M059J (cell line): ENCODE data around the gene KRTAP19-2. TPM values are rescaled to one million over a fixed set of nuclear protein-coding genes. Genes with fewer than 3 reads are reported as not detected.
"Not testable (repeated sequence)": the region's sequence is repeated elsewhere in the genome, so short reads cannot be mapped to it uniquely, and the experiment has no call there.

Experiments
- DNase-seq: peaks from one replicate; pipeline ENCODE4 v3.0.0-alpha.2; 2012; ENCODE audit warnings: low read depth
- total RNA-seq: library from RNA; depleted of rRNA; stranded (reverse); fragments of >200 nt; shearing (Covaris generic); gene quantifications from 2 replicates; pipeline ENCODE4 v1.2.3, GENCODE V29; 2014; rRNA removed

KRTAP19-2 gene, protein sequence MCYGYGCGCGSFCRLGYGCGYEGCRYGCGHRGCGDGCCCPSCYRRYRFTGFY
- not detected in 2 replicates for total RNA-seq

DNA sequence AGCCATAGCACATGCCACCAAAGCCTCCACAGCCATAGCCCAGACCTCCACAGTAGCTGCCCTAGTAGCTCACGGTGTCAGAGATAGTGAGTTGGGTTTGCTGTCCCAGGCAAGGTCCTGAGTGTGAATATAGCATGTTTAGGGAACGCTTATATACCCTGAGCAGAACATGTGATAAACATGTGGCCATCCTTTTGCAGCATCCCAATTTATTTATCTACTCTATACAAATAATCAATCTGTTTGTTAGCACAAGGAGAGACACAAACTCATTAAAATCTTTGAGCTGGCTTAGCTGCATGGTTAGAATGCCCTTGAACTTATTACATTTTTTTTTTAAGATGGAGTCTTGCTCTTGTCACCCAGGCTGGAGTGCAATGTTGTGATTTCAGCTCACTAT, at the start of gene KRTAP19-2:
KRTAP19-2 (minus strand) TSS at position 101 of the 400 bp plus-strand sequence; CDS start at position 13, 88 bp downstream.
- DNase-seq, result no peak

DNA sequence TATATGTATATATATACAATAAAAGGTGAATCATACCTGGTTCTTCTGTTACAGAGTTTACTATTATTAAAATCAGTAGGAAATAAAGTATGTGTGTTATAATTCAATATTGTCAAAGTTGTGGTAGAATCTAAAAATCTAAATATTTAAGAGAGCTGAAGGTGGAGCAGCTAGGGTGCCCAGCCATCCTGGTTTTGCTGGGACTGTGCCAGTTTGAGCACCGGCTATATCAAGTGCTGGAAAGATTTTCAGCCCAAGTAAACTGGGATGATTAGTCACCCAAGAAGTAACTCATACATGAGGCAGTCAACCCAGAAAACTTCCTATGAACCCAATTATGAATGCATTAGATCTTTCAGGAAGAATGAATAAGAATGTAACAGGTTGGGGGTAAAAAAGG, 31.6 kb upstream of the KRTAP19-2 start:
- DNase-seq, result no peak

DNA sequence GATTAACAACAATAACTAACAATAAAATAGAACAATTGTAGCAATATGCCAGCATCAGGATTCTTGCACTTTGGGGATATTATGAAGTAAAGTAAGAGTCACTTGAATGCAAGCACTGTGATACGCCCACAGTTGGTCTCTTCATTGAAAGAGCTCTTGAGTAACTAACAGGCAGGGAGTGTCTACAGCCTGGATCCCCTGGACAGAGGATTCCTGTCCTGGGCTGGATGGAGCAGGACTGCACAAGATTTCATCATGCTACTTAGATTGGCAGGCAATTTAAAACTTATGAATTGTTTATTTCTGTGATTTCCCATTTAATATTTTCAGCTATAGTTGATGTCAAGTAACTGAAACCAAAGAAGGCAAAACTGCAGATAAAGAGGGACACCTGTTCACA, 28.4 kb upstream of the KRTAP19-2 start:
- no peak for DNase-seq

DNA sequence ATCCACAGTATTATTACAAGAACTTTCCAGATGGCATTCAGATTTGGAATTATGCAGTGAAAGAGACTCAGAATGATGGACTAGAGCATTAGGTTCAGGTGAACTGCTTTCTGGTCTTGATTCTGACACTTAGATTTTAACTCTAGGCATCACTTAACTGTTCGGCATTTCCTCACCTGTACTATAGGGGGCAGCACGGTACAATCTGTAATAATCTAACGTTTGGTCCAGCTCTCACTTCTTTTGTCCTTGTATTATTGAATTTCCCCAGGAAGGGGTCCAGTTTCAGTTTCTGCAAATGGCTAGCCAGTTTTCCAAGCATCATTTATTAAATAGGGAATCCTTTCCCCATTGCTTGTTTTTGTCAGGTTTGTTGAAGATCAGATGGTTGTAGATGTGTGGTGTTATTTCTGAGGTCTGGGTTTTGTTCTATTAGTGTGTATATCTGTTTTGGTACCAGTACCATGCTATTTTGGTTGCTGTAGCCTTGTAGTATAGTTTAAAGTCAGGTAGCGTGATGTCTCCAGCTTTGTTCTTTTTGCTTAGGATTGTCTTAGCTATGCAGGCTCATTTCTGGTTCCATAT, 18.5 kb upstream of the KRTAP19-2 start:
- not testable (repeated sequence) for DNase-seq

DNA sequence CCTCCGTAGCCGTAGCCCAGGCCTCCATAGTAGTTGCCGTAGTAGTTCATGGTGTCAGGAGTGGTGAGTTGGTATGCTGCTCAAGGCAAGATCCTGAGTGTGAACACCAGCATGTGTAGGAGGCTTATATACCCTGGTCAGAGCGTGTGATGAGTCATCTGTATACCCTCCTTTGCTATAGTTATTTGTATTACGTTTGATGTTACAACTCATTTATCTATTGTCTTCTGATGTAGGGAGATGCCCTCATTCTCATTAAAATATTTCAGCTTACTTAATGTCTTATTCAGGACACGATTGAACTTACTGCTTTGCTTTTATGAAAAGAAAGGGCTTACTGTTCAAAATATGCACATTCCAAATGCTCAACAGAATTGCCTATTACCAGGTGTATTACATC, 14.8 kb upstream of the KRTAP19-2 start, which contains the start of gene KRTAP19-5:
KRTAP19-5 (minus strand) TSS at position 101 of the 400 bp plus-strand sequence; CDS start at position 50, 51 bp downstream.
- no peak for DNase-seq

DNA sequence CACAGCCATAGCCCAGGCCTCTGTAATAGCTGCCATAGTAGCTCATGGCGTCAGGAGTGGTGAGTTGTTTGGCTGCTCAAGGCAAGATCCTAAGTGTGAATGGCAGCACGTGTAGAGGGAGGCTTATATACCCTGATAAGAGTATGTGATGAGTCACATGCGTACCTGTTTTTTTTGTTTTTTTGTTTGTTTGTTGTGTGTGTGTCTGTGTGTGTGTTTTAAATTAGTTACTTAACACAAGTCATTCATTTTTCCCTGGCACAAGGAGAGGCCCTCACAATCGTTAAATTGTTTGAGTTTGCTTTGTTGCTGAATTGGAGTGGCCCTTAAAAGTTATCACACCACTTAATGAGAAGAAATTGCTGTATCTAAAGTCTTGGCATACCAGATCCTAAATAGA, 9.8 kb upstream of the KRTAP19-2 start, which contains the start of gene KRTAP19-4:
KRTAP19-4 (minus strand) TSS at position 101 of the 400 bp plus-strand sequence; CDS start at position 46, 55 bp downstream.
- DNase-seq, result no peak

DNA sequence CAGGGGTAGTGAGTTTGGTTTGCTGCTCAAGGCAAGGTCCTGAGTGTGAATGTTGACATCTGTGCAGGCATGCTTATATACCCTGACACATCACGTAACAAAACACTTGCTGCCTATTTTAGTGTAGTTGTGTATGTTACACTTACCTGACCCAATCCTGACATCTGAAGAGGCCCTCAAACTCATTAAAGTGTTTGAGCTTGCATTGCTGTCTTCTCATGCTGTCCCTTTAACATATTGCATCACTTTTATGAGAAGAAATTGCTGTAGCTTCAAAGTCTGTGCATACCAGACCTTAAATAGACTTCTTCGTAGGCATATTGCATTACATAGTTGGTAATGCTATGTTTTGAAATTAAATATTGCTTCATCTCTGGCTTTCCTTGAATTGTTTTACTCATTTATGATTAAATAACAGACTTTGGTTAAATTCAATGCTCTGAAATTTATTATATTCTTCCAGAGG, 4.8 kb upstream of the KRTAP19-2 start, which contains the start of gene KRTAP19-3:
KRTAP19-3 (minus strand) TSS at position 51 of the 466 bp plus-strand sequence. CDS start 56 bp downstream, outside the sequence.
- DNase-seq, result no peak

DNA sequence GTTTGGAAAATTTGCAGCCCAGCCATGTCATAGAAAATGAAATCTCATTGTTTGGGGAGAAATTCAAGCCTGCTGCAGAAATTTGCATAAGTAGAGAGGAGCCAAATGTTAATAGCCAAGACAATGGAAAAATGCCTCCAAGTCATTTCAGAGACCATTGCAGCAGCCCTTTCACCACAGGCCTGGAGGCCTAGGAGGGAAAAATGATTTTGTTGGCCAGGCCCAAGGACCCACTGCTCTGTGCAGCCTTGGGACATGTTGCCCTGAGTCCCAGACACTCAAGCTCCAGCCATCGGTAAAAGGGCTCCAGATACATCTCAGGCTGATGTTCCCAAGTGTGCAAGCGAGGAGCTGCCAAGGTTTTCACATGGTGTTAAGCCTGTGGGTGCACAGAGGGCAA, 1.1 kb downstream of the KRTAP19-2 start:
- no peak for DNase-seq

DNA sequence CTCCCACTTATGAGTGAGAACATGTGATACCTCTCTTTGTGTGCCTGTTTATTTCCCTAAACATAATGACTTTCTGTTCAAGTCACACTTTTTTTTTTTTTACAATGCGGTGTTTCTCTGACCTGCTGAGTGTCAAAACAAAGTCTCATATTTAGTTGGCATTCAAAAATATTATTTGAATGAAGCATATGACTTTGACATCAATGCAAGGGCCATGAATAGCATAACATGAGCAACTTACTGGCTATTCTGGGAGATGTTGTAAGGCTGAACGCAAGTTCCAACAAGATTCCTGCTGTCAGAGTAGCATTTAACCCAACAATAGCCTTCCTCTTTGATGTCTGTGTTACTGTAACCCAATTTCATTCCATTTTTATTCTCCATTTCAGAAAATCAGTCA, 5.1 kb downstream of the KRTAP19-2 start:
- no peak for DNase-seq

DNA sequence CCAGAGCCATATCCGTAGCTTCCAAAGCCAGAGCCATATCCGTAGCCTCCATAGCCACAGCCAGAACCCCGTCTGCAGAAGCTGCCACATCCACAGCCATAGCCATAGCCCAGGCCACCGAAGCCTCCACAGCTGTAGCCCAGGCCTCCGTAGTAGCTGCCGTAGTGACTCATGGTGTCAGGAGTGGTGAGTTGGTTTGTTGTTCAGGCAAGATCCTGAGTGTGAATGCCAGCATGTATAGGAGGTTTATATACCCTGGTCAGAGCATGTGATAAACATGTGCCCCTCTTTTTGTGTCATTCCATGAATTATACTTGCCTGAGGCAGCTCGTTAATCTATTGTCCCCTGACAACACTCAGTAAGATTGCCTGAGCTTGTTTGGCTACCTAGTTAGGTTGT, 7.1 kb downstream of the KRTAP19-2 start, which contains the start of gene KRTAP19-1:
KRTAP19-1 (minus strand) TSS at position 223 of the 400 bp plus-strand sequence; CDS start at position 173, 50 bp downstream.
- no peak for DNase-seq

DNA sequence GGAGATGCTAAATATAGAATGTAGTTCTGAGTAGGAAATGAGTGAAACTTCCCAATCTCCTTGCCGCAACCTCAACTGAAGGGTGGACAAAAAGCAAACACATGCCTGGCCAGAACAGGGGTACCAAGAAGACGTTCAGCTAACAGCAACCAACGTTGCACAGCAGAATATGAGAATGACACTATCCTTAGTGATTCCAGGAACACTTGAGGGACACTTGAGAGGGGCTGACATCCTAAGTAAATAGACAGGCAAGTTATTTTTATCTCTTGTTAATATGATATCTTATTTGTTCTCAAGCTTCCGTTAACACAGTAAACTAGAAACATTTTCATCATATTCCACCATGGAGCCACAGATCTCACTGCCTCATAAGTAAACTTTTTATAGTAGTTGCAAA, 8.0 kb downstream of the KRTAP19-2 start:
- DNase-seq, result no peak

DNA sequence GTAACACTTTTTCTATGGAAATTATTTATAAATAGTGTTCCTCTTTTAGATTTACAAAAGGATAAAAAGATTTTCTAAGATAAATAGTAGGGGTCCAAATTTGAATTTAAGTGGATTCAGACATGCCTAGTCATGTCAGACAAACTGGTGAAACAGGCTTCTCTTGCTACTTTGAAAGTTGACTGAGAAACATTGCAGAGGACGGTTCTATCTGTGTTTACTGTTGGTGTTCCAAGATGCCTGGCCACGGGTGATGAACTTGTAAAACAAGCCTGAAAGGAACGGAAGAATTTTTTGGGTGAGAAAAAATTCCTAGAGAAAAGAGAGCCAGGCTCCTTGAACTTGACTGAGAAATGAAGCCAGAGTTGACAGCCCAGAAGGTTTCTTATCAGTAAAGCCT, 9.2 kb downstream of the KRTAP19-2 start:
- no peak for DNase-seq

DNA sequence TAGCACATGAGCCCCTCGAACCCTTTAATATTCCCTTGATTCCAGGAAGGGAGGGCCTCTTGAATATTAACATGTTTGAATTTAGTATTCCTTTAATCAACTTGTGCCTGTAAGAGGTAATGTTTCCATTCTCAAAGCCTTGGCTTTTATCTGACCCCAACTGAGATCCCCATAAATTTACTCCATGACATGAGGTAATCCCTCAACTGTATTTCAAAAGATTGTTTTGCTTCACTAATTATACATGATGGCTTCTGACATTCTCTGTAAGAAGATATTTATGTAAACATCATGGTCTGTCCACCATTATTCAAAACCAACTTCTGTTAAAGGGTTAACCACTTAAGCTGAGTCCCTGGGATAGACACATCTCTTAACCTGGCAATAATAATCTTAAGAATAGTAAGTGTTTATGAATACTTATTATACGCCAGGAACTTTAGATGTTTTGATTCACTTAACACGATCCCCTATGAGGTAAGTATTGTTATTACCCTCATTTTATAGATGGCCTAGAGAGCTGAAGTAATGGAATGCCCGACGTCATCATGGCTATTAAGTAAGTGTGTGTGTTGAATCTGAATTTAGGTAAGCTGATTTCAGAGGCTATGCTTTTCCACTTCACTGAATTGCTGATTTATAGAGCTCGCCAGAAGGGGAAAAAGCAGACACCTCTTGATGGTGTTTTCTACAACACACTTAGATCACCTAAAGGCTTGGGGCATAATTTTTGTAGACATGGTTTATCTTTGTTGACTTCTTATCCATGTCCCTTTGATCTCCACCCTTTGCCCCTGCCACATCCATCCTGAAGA, 18.1 kb downstream of the KRTAP19-2 start:
- no peak for DNase-seq

DNA sequence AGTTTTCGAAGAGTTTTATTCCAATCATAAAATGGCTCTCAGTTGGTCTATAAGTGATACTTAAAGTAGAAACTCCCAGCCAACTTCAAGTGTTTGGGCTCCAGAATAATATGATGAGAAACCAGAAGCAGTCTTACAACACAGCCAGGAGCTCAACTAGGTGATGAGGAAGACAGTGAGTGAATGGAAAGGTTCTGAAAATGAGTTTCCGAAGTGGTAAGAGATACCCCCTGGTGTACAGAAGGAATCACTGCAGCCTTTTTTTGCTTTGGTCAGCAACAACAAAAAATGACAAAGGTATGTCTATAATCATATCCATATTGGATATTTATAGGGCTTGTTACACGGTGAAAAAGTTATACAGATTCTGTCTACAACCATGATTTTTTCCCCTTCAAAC, 23.5 kb downstream of the KRTAP19-2 start:
- peak; percentile 1 for DNase-seq

DNA sequence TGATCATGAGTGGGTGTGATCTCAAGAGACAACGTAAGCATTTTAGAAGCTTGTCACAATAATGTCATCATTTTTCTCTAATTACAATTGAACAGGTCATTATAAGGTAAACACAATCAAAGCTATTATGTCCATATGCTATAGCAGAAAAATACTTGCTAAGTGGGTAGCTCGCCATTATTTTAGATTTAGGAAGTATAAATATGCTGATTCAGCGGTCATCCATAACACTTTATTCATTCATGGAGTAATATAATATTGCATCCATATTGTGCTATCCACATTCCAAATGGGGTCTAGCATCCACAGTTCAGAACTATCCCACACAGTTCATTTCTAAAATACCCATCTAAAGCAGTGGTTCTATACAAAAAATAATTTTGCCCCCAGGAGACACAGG, 38.7 kb downstream of the KRTAP19-2 start:
- DNase-seq, result no peak

DNA sequence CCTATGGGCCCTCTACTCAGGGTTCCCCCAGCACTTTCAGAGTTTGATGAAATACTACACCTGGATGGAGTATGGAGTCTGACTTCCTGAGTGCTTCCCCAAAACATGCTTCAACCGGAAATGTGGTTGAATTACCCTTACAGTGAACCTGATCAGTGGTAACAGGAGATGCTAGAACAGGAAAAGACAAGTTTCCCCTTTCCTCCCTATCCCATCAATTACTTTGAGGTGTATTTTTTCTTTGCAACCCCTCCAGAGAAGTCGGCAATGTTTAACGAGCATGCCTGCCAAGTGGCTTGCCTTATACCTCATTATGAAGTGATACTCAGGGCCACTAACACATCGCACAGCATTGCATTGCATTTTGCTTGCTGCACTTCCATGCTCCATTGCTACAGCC, 40.2 kb downstream of the KRTAP19-2 start:
- no peak for DNase-seq

DNA sequence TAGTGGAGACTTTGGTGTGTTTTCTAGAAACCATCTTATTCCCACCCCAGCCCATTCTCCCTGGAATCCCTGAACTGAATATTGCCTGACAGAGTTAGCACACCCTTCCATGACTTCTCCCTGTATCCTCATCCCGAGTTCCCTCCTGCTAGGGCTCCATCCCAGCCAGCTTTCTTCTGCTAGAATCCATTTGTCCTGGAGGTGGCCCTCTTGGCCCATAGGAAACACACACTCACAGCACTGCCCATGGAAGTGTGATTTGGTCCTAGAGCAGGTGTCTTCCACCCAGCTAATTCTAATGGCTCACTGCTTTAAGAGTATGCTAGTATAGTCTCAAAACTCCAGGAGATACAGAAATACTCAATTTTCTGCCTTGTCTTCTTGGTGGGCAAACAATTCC, 43.0 kb downstream of the KRTAP19-2 start:
- DNase-seq, result no peak

DNA sequence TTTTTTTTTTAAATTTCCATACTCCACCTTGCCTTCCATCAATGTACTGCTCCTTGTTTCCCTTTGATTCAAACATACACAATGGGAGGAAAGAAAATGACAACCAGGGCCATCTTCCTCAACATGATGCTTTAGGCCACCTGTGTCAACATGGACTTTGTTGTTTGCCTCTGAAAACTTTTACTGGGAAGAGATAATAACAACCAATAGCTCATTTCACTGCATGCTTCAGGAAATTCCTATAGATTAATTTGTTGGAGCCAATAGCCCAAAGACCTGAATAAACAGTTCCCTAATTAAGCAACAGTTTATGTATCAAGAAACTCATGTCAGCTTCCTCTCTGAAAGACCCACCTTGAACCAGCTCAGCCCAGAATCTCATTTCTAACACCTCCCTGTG, 44.0 kb downstream of the KRTAP19-2 start:
- no peak for DNase-seq

DNA sequence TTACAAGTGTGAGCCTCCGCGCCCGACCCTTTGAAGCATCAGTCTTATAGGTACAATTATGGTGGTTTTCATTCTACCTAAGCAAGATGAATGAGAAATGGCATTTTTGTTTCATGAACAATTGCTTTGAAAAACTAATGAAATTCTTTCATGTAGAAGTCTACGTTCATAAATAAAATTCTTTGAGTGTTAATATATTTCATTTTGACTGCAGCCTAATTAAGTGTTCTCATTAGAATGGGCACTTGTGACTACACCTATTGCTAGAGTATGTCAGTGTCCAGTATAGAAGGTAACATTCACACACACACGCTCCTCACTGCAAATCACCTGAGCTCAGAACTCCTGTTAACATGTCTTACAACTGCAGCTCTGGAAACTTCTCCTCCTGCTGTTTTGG, 47.3 kb downstream of the KRTAP19-2 start, which contains the start of gene KRTAP15-1:
KRTAP15-1 (plus strand) TSS at position 301 of the 400 bp plus-strand sequence; CDS start at position 354, 53 bp downstream.
- DNase-seq, result no peak
